ENCODE data around the gene DCAF11.

DNA sequence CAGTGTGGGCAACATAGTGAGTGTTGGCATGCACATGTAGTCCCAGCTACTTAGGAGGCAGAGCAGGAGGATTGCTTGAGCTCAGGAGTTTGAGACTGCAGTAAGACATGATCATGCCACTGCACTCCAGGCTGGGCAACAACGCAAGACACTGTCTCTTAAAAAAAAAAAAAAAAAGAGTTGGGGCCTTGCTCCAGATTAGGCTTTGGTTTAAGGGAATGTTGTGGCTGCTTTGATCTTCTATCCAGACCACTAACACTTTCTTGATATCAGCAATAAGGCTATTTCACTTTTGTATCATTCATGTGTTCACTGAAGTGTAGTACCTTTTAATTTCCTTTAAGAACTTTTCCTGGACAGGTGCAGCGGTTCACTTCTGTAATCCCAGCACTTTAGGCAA lies 13.1 kb downstream of the DCAF11 start:
- TF ChIP-seq, protein P1, sequence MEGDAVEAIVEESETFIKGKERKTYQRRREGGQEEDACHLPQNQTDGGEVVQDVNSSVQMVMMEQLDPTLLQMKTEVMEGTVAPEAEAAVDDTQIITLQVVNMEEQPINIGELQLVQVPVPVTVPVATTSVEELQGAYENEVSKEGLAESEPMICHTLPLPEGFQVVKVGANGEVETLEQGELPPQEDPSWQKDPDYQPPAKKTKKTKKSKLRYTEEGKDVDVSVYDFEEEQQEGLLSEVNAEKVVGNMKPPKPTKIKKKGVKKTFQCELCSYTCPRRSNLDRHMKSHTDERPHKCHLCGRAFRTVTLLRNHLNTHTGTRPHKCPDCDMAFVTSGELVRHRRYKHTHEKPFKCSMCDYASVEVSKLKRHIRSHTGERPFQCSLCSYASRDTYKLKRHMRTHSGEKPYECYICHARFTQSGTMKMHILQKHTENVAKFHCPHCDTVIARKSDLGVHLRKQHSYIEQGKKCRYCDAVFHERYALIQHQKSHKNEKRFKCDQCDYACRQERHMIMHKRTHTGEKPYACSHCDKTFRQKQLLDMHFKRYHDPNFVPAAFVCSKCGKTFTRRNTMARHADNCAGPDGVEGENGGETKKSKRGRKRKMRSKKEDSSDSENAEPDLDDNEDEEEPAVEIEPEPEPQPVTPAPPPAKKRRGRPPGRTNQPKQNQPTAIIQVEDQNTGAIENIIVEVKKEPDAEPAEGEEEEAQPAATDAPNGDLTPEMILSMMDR (IDR thresholded peaks at IDR 0.05) = no peak
- TF ChIP-seq POLR2AphosphoS5 (IDR thresholded peaks at IDR 0.05) = no peak

All from breast epithelium (tissue), 3 donors.